HCT116 (cell line): ENCODE results near the gene IRGQ. TPM values are rescaled to one million over a fixed set of nuclear protein-coding genes. Genes with fewer than 3 reads are reported as not detected.

Experiments
- ATAC-seq: fragments of 200-7000 bp; cut with Tn5 transposase; 2 replicates; pipeline ENCODE4 v1.9.1; 2020; ENCODE audit warnings: mild to moderate bottlenecking, moderate library complexity
- BruUV-seq: library from RNA; stranded (reverse); fragments of 400-500 nt; replicated peaks from 2 replicates; lab custom pipeline; 2021; lab: Mats Ljungman, UMichigan
- CTCF ChIA-PET: fragments of 300-600 bp; sonication (Branson Sonifier 250); formaldehyde crosslinking; loops from one replicate; lab custom pipeline; 2021; ENCODE audit warnings: antibody characterized with exemption; lab: Charles Lee
- POLR2A ChIA-PET: fragments of 300-600, 350-600 bp; sonication (Branson Sonifier 250); formaldehyde crosslinking; loops from one replicate; lab custom pipeline; 2021; ENCODE audit warnings: antibody characterized with exemption; lab: Charles Lee
- RAD21 ChIA-PET, 2 experiments: fragments of 300-600 bp; sonication (Branson Sonifier 250); formaldehyde crosslinking; loops; one replicate each; lab custom pipeline; 2023; ENCODE audit warnings: low total read pairs in 2 of 2; ENCODE audit not compliant: uncharacterized antibody in 2 of 2, unreplicated experiment in 2 of 2, low non-redundant PET in 1 of 2; lab: Charles Lee
- DNase-seq: peaks from one replicate; pipeline ENCODE4 v3.0.0-alpha.2; 2010; ENCODE audit warnings: low read depth, low spot score
- H2AFZ ChIP-seq: fragments of 200-600 bp; shearing (Covaris generic), sonication (generic); 2 replicates; pipeline ENCODE4 v1.6.1; 2017; ENCODE audit warnings: low read depth, mixed run types, mixed read lengths, antibody characterized with exemption, low read length; ENCODE audit not compliant: poor library complexity, severe bottlenecking
- H3K27ac ChIP-seq: 2 replicates; pipeline ENCODE4 v1.5.1; 2012; ENCODE audit warnings: low read depth, low read length
- H3K27me3 ChIP-seq: fragments of 200-600 bp; sonication (generic); 2 replicates; pipeline ENCODE4 v1.6.1; 2016; ENCODE audit warnings: mixed run types, low read length, mixed read lengths; ENCODE audit not compliant: insufficient read depth
- H3K36me3 ChIP-seq, 2 experiments: fragments of 200-500 bp in 1 of 2; fragments of 200-600 bp in 1 of 2; sonication (Bioruptor generic) in 1 of 2; sonication (generic) in 1 of 2; 2 replicates each; pipeline versions ENCODE4 v1.5.1 to v1.6.1; 2014 to 2016; ENCODE audit warnings: low read length in 2 of 2, inconsistent platforms in 1 of 2, mixed read lengths in 1 of 2, mixed run types in 1 of 2; ENCODE audit not compliant: insufficient read depth in 2 of 2, control insufficient read depth in 1 of 2
- H3K4me1 ChIP-seq, 2 experiments: fragments of 200-600 bp in 1 of 2; sonication (generic) in 1 of 2; 2 replicates each; pipeline versions ENCODE4 v1.5.1 to v1.6.1; 2012 to 2017; ENCODE audit warnings: low read length in 2 of 2, inconsistent platforms in 1 of 2, mild to moderate bottlenecking in 1 of 2, mixed read lengths in 1 of 2, mixed run types in 1 of 2, moderate library complexity in 1 of 2; ENCODE audit not compliant: insufficient read depth in 2 of 2, control insufficient read depth in 1 of 2
- H3K4me2 ChIP-seq: fragments of 200-600 bp; sonication (generic); 2 replicates; pipeline ENCODE4 v1.6.1; 2017; ENCODE audit warnings: mixed run types, low read length, mixed read lengths
- H3K4me3 ChIP-seq, 2 experiments: fragments of 200-600 bp in 1 of 2; sonication (generic) in 1 of 2; replicated peaks in 1 of 2; 2 replicates each; pipeline ENCODE4 v1.5.1; 2011 to 2016; ENCODE audit warnings: low read length in 2 of 2, control low read depth in 1 of 2, low read depth in 1 of 2, mild to moderate bottlenecking in 1 of 2, mixed read lengths in 1 of 2, mixed run types in 1 of 2
- H3K79me2 ChIP-seq: fragments of 200-600 bp; sonication (generic); 2 replicates; pipeline ENCODE4 v1.6.1; 2017; ENCODE audit warnings: mild to moderate bottlenecking, mixed run types, low read length, moderate library complexity, mixed read lengths; ENCODE audit not compliant: insufficient read depth
- H3K9ac ChIP-seq: fragments of 200-600 bp; sonication (generic); 2 replicates; pipeline ENCODE4 v1.6.1; 2016; ENCODE audit warnings: low read length, mixed read lengths
- H3K9me2 ChIP-seq: fragments of 200-600 bp; sonication (generic), shearing (Covaris generic); 2 replicates; pipeline ENCODE4 v1.6.1; 2017; ENCODE audit warnings: mixed run types, mild to moderate bottlenecking, moderate library complexity; ENCODE audit not compliant: insufficient read depth
- H3K9me3 ChIP-seq, 2 experiments: fragments of 200-500 bp in 1 of 2; fragments of 200-600 bp in 1 of 2; sonication (Bioruptor generic) in 1 of 2; sonication (generic) in 1 of 2; 2 replicates each; pipeline ENCODE4 v1.6.1; 2014 to 2017; ENCODE audit warnings: low read length in 2 of 2, mixed read lengths in 2 of 2, inconsistent platforms in 1 of 2, low read depth in 1 of 2, mild to moderate bottlenecking in 1 of 2, mixed run types in 1 of 2, moderate library complexity in 1 of 2; ENCODE audit not compliant: control insufficient read depth in 1 of 2, insufficient read depth in 1 of 2
- H4K20me1 ChIP-seq: fragments of 200-600 bp; sonication (generic), shearing (Covaris generic); 2 replicates; pipeline ENCODE4 v1.6.1; 2017; ENCODE audit warnings: mixed run types, mild to moderate bottlenecking, moderate library complexity; ENCODE audit not compliant: insufficient read depth
- ATF3 ChIP-seq: IDR thresholded peaks from 2 replicates; pipeline ENCODE4 v1.6.1; 2012
- CBX3 ChIP-seq: IDR thresholded peaks from 2 replicates; pipeline ENCODE4 v1.6.1; 2012; ENCODE audit warnings: low read depth
- CEBPB ChIP-seq: IDR thresholded peaks from 2 replicates; pipeline ENCODE4 v1.6.1; 2012; ENCODE audit warnings: low read depth
- EZH2phosphoT487 ChIP-seq: fragments of 200-600 bp; IDR thresholded peaks from 2 replicates; pipeline ENCODE4 v1.6.1; 2018; ENCODE audit warnings: antibody characterized with exemption, borderline replicate concordance
- FOSL1 ChIP-seq: IDR thresholded peaks from 2 replicates; pipeline ENCODE4 v1.6.1; 2012; ENCODE audit warnings: low read depth
- JUND ChIP-seq: IDR thresholded peaks from 2 replicates; pipeline ENCODE4 v1.6.1; 2012
- POLR2A ChIP-seq: IDR thresholded peaks from 2 replicates; pipeline ENCODE4 v1.7.0; 2011; ENCODE audit warnings: borderline replicate concordance; ENCODE audit not compliant: insufficient read depth, insufficient read length; ENCODE audit errors: extremely low read depth
- POLR2AphosphoS5 ChIP-seq: IDR thresholded peaks from 2 replicates; pipeline ENCODE4 v1.6.1; 2011; ENCODE audit warnings: mild to moderate bottlenecking, low read depth, low read length, moderate library complexity
- RAD21 ChIP-seq: IDR thresholded peaks from 2 replicates; pipeline ENCODE4 v1.6.1; 2012; ENCODE audit warnings: low read depth, mild to moderate bottlenecking
- SIN3A ChIP-seq: IDR thresholded peaks from 2 replicates; pipeline ENCODE4 v1.6.1; 2012; ENCODE audit warnings: low read depth
- SP1 ChIP-seq: IDR thresholded peaks from 2 replicates; pipeline ENCODE4 v1.6.1; 2012; ENCODE audit warnings: low read depth
- SRF ChIP-seq: IDR thresholded peaks from 2 replicates; pipeline ENCODE4 v1.6.1; 2012; ENCODE audit warnings: low read depth
- TCF7L2 ChIP-seq: IDR thresholded peaks from 2 replicates; pipeline ENCODE4 v1.7.0; 2011; ENCODE audit warnings: borderline replicate concordance, inconsistent platforms; ENCODE audit not compliant: insufficient read depth, insufficient read length; ENCODE audit errors: extremely low read depth
- YY1 ChIP-seq: IDR thresholded peaks from 2 replicates; pipeline ENCODE4 v1.6.1; 2011; ENCODE audit warnings: low read length, low read depth, moderate library complexity, mild to moderate bottlenecking; ENCODE audit not compliant: insufficient replicate concordance; ENCODE audit errors: extremely low read depth
- ZBTB33 ChIP-seq: IDR thresholded peaks from 2 replicates; pipeline ENCODE4 v1.6.1; 2011; ENCODE audit warnings: mild to moderate bottlenecking, low read length, moderate library complexity; ENCODE audit not compliant: insufficient replicate concordance; ENCODE audit errors: extremely low read depth
- ZNF274 ChIP-seq: fragments of 200-500 bp; sonication (Bioruptor generic); IDR thresholded peaks from 2 replicates; pipeline ENCODE4 v1.6.1; 2014; ENCODE audit warnings: mild to moderate bottlenecking, low read depth, low read length, inconsistent platforms
- intact Hi-C: fragments of 100-400 bp; cut with micrococcal nuclease; formaldehyde crosslinking; loops from 2 replicates; pipeline ENCODE4 v1.10.0; 2022
- total RNA-seq: library from RNA; stranded (reverse); gene quantifications from one replicate; pipeline ENCODE4 v1.2.1, GENCODE V29; 2021; ENCODE audit not compliant: unreplicated experiment
- TF ChIP-seq, protein P1 (sequence below): IDR thresholded peaks from 2 replicates; pipeline ENCODE4 v1.6.1; 2012

Gene IRGQ
- total RNA-seq, 1 experiment from 2014 or later, result 14.6 TPM

DNA sequence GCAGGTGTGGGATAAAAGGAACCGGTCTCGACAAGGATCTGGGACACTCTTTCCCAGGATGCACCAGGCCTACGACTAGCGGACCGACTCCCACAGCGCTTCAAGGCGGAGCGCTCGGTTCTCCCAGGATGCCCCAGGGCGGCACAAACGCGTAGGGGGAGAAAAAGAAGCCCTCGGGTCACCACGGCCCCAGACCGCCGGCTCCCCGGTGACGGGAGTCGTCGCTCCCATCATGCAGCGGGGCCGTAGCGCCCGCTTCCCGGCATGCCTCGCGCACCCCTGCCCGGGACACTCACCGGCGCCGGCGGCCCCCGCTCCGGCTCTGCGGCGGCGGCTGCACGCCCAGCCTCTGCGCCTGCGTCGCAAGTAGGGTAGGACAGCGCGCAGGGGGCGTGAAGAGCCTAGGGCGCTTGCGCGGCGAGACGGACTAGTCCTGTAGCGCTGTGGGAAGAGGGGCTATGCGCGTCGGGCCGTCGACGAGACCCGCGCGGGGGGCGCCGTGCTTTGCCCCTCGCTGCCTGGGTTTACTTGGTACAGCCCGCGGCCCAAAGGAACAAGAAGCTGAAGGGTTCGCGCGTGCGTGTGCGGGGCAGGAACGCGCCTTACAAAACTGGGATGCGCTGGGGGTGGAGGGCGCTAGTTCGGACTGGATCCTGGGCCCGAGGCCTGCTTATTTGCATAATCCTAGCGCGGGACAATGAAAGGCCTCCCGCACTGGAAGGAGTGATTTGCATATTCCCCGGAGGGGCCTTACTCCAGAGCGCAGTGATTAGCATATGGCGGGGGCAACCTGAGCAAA lies 23.5 kb upstream of the IRGQ start, which contains the start of gene ZNF428 (continued):
- peak; percentile 73; the same call in 1 of the 2 replicates for TF ChIP-seq POLR2AphosphoS5
- no peak for TF ChIP-seq CEBPB
- TF ChIP-seq TCF7L2, result peak; percentile 90
- TF ChIP-seq SRF, result no peak

GRCh38 chr19:43618921-43619261 lies 23.0 kb upstream of the IRGQ start:
- RAD21 ChIA-PET, result no interaction called here
- Histone ChIP-seq H2AFZ (peak overlapping the region; percentile 66), H3K27ac (peak overlapping the region; percentile 91), H3K9me2 (no peaks in the 10 kb centered on the region), H3K9me3 (no peaks in the 10 kb centered on the region), H4K20me1 (no peaks in the 10 kb centered on the region), H3K27me3 (no peaks in the 10 kb centered on the region), H3K79me2 (peaks cover 27% of the 10 kb centered on the region), H3K36me3 (no peaks in the 10 kb centered on the region), H3K4me2 (peak overlapping the region; percentile 99), H3K9ac (peak overlapping the region; percentile 72), H3K4me3 (peak overlapping the region; percentile 77 to 84), H3K4me1 (peaks cover 12 to 26% of the 10 kb centered on the region in 2 experiments)
- POLR2A ChIA-PET, result interaction anchor here (0.7 kb wide), 1 partner anchor 41 kb away, joined by 4 read pairs; no protein-coding TSS in a partner anchor
- intact Hi-C loops, result loop anchor here (1.0 kb wide), 1 partner anchor 23 kb away; the partner anchor contains the start of genes IRGQ and ZNF576
- TF ChIP-seq SRF (no peak), EZH2phosphoT487 (no peak), SP1 (no peak), POLR2A (no peak), ZNF274 (no peak), FOSL1 (no peak), ATF3 (no peak), POLR2AphosphoS5 (no peak), SIN3A (no peak), CBX3 (no peak; the same call in 1 of the 2 replicates), JUND (no peak), YY1 (no peak), ZBTB33 (no peak), RAD21 (no peak)
- TF ChIP-seq, protein P1, sequence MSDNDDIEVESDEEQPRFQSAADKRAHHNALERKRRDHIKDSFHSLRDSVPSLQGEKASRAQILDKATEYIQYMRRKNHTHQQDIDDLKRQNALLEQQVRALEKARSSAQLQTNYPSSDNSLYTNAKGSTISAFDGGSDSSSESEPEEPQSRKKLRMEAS, result no peak; the same call in 1 of the 2 replicates
- DNase-seq, result no peak
- peak; percentile 65 for ATAC-seq
- no TSS peak for BruUV-seq
- CTCF ChIA-PET, result interaction anchor here (0.7 kb wide), 1 partner anchor 23 kb away, joined by 3 read pairs; the partner anchor contains the start of genes IRGQ and ZNF576
